Activated T-helper 1 cell treated with anti-CD3 and anti-CD28 coated beads, Interleukin-2, amount 50 U/mL, for 16 hours (primary cell): ENCODE measurements around the gene RBM10.

Experiments used
- DNase-seq, 2 donors: peaks; one replicate each; pipeline ENCODE4 v3.0.0-alpha.2; 2020; ENCODE audit warnings: low read depth in 1 of 2, low spot score in 1 of 2

The RBM10 gene

GRCh38 chrX:47217852-47218279 lies 72.8 kb downstream of the RBM10 start:
- peak; percentile 80 to 96 for DNase-seq

GRCh38 chrX:47218280-47218919 lies 73.4 kb downstream of the RBM10 start, which contains the start of gene CDK16:
Gene CDK16 (plus strand): TSS chrX:47218681. CDS start chrX:47223558, 4,877 bp downstream.
- DNase-seq = peak; percentile 34 to 77

DNA sequence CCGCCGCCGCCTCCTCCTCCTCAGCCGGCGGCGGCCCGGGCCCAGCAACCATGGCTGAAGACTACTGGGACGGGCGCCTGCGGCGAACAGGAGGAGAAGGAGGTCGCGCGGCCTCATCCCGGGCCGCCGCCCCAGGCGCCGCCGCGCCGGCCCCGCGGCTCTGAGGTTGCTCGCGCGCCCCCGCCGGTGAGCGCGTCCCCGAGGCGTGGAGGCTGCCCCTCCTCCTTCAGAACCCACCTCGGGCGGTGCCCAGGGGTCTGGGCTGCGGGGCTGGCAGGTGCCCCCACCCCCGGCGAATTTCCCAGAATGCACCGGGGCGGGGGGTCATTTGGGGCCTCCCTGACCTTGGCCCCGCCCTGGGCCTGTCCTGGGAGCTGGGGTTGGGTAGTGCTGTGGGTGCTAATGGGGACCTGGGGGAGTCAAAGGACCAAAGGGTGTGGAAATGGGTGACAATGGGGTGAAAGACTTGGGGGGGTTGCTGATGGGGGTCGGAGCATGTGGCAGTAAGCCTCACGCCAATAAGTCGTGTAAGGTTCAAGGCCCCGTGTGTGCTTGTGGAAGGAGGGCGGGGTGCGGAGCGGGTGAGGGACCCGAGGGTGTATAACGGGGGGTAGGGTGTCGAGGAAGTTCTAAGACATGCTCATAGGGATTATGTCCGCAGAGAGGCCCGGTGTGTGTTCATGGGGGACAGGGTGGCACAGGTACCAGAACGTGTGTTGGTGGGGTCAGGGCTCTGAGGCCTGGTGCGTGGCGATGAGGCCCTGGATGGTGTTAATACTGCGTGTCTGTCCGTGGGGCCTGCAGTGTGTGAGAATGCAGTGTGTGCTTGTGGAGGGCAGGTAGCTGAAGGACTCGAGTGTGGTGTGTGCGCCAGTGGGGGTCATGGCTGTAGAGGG lies 74.1 kb downstream of the RBM10 start:
- peak in 1 of 2 donors; percentile 23 for DNase-seq

DNA sequence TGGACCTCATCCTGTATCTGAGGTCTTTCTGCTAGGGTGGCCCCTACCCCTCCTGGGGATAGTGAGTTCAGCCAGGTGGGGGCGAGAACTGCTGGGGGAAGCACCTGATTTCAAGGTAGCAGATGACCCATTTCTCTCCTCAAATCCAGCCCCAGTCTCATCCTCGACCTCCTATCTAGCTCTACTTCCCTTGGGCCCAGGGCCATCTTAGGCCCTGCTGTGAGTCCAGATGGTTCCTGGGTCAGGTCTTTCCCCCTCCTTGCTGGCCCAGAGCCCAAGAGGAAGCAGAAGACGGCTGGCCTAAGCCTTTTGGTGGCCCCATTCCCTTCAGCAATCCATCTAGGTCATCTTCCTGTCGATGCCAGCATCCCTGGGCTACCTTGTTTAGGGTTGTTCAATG lies 76.7 kb downstream of the RBM10 start:
- no peak for DNase-seq

GRCh38 chrX:47222751-47223350 lies 77.8 kb downstream of the RBM10 start:
- DNase-seq = no peak

- no peak for DNase-seq
These were observed 78.6 kb downstream of the RBM10 start for GRCh38 chrX:47223476-47224250.

GRCh38 chrX:47224266-47224895 lies 79.4 kb downstream of the RBM10 start:
- no peak for DNase-seq

DNA sequence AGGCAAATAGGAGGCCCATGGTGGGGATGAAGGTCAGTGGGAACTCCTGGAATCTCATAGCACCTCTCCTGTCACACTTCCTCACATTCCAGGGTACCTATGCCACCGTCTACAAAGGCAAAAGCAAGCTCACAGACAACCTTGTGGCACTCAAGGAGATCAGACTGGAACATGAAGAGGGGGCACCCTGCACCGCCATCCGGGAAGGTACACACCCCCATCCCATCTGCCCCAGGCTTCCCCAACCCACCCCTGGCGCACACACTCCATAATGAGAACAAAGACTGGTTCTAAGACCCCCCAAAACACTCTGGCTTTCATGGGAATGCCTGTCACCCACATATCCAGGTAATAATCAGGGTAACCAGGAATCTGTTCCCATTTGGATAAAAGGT lies 79.9 kb downstream of the RBM10 start:
- no peak for DNase-seq

DNA sequence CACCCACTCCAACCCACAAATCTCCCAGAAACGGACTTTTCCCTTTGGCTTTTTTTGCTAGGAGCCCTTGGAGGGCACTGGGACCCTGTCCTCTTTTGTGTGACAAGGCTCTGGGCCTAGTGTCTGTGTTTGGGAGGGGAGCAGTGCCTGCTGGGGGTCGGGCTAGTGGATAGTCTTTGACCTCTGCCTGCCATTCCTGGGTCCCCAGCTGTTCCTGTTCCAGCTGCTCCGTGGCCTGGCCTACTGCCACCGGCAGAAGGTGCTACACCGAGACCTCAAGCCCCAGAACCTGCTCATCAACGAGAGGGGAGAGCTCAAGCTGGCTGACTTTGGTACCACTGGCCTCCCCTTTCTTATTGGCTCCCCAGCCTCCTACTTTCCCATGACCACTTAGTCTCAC lies 81.0 kb downstream of the RBM10 start:
- no peak for DNase-seq

DNA sequence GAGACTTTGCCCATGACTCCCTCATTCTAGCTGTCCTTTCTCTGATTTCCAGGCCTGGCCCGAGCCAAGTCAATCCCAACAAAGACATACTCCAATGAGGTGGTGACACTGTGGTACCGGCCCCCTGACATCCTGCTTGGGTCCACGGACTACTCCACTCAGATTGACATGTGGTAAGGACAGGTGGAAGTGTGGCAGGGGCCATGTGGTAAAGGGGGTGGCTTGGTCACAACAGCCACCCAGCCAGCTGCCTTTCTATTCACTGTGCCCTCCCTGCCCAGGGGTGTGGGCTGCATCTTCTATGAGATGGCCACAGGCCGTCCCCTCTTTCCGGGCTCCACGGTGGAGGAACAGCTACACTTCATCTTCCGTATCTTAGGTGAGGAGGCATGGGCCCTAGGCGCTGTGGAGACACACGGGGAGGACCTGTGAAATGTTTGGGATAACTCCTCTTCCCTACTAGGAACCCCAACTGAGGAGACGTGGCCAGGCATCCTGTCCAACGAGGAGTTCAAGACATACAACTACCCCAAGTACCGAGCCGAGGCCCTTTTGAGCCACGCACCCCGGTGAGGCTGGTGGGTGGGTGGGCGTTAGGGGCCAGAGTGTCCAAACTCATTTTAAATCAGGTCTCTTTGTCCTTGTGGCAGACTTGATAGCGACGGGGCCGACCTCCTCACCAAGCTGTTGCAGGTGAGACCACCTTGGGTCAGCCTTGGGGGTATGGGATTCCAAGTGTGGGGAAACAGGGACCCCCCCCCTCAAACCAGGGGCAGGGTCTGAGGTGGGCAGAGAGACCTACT lies 81.7 kb downstream of the RBM10 start:
- DNase-seq = no peak

GRCh38 chrX:47227334-47227583 lies 82.2 kb downstream of the RBM10 start:
- DNase-seq = no peak

DNA sequence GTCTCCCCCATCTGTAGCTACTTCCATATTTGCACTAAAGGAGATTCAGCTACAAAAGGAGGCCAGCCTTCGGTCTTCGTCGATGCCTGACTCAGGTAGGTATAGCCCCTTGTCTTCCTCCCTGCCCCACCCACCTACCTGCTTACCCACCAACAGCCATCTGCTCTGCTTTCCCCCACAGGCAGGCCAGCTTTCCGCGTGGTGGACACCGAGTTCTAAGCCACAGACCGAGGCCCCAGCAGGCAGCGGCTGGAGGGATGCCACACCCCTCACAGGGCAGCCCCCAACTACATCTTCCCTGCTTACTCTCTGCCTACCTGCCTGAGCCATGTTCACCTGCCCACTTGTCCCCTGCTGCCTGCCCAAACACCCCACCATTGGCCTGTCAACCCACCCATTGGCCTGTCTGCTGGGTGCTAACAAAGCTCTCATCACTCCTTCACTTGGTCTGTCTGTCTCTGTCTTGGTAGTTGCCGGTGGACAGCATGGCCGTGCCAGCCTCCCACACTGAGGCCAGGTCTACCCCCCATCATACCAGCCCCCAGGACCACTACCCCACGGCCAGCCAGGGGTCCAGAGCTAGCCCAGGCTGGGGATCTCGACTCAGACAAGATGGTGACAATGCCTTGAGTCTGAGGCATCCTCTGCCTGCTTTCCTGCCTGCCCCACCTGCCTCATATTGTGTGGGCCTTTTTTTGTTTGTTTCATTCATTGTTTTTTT lies 83.7 kb downstream of the RBM10 start:
- DNase-seq = no peak

DNA sequence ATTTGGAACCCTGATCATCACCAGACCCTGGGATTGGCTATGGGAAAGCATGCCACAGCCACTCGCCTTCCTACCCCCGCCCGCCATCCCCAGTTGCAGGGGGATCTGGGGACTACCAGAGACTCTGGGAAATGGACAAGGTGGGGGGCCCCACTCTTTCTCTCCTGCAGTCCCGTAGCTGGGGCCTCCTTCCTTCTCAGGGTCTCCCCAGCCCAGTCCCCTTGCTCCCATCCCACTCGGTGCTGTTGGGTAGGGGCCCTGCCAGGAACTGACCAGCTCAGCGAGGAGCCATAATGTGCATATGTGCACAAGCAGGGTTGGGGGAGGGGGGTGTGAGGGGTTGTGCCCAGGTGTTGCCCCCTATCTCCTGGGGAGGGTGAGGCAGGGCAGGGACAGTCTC lies 84.4 kb downstream of the RBM10 start:
- DNase-seq = no peak

- DNase-seq = no peak
These were observed 85.3 kb downstream of the RBM10 start for GRCh38 chrX:47230136-47230868.

GRCh38 chrX:47231167-47231566 lies 86.1 kb downstream of the RBM10 start:
- DNase-seq = no peak

- DNase-seq = no peak
These were observed 87.3 kb downstream of the RBM10 start for GRCh38 chrX:47232197-47232802.

- peak; percentile 11 to 20 for DNase-seq
These were observed 87.8 kb downstream of the RBM10 start, which contains the start of gene USP11 for GRCh38 chrX:47232803-47233332. Gene USP11 (plus strand): TSS chrX:47233009. CDS start chrX:47233044, 35 bp downstream.
